Vagina (tissue), 2 donors: ENCODE results near the gene DUS2.

Experiments
- CTCF ChIP-seq, 3 experiments: fragments of 450-650 bp in 2 of 3; fragments of 200-600 bp in 1 of 3; sonication (generic) in 1 of 3; IDR thresholded peaks; one replicate each; pipeline ENCODE4 v1.5.1; 2017 to 2019; ENCODE audit warnings: antibody characterized with exemption in 3 of 3, mild to moderate bottlenecking in 2 of 3, moderate library complexity in 2 of 3
- POLR2AphosphoS5 ChIP-seq, 2 donors: sonication (generic); formaldehyde crosslinking; IDR thresholded peaks; one replicate each; pipeline ENCODE4 v1.9.0; 2017; ENCODE audit warnings: antibody characterized with exemption in 2 of 2, mild to moderate bottlenecking in 2 of 2, low read depth in 1 of 2; ENCODE audit not compliant: insufficient read depth in 1 of 2

- TF ChIP-seq CTCF (IDR thresholded peaks at IDR 0.05) (no peak), POLR2AphosphoS5 (IDR thresholded peaks at IDR 0.05; ENCODE audit: insufficient read depth in 1 of 2, low read depth in 1 of 2) (no peak)
Measured at GRCh38 chr16:68113059-68113761, 90.1 kb downstream of the DUS2 start.
